ENCODE measurements around the gene CNNM2.

The CNNM2 gene

GRCh38 chr10:103104721-103105120, 186.6 kb downstream of the CNNM2 start:
- no peak overlapping the region for H3K4me3 ChIP-seq
- peaks cover 0 to 3% (median 0%) of the 10 kb centered on the region in 10 experiments; a peak in 5 of 20 replicates for H3K4me1 ChIP-seq
- no peaks in the 10 kb centered on the region for H3K27me3 ChIP-seq
- no peak for TF ChIP-seq Cebpa-rat (IDR thresholded peaks at IDR 0.05)
- H3K9ac ChIP-seq: no peak overlapping the region
- no peak overlapping the region for H3K27ac ChIP-seq
- H3K9me3 ChIP-seq (replicated peaks in 1 of 11): no peaks in the 10 kb centered on the region
- H4K20me1 ChIP-seq: peaks cover 8 to 99% (median 40%) of the 10 kb centered on the region in 11 experiments; a peak in 15 of 22 replicates
- H3K36me3 ChIP-seq: peaks cover 76 to 100% (median 94%) of the 10 kb centered on the region in 11 experiments
- H3K4me2 ChIP-seq: no peak overlapping the region

- Histone ChIP-seq H3K27ac (no peak overlapping the region), H3K4me3 (no peak overlapping the region), H3K4me2 (no peak overlapping the region), H3K27me3 (no peaks in the 10 kb centered on the region), H3K9me3 (replicated peaks in 1 of 11) (no peaks in the 10 kb centered on the region), H3K9ac (no peak overlapping the region), H4K20me1 (peaks cover 14 to 99% (median 47%) of the 10 kb centered on the region in 11 experiments; a peak in 16 of 22 replicates), H3K4me1 (peaks cover 0 to 10% (median 6%) of the 10 kb centered on the region in 10 experiments; a peak in 12 of 20 replicates), H3K36me3 (peaks cover 76 to 100% (median 94%) of the 10 kb centered on the region in 11 experiments)
- TF ChIP-seq Cebpa-rat (IDR thresholded peaks at IDR 0.05): no peak
These were observed 187.4 kb downstream of the CNNM2 start for GRCh38 chr10:103105462-103105861.

GRCh38 chr10:103106539-103106938, 188.4 kb downstream of the CNNM2 start:
- Histone ChIP-seq H3K4me2 (no peak overlapping the region), H3K9ac (no peak overlapping the region), H3K27ac (no peak overlapping the region), H4K20me1 (peaks cover 14 to 100% (median 54%) of the 10 kb centered on the region in 11 experiments; a peak in 19 of 22 replicates), H3K9me3 (replicated peaks in 1 of 11) (no peaks in the 10 kb centered on the region), H3K4me1 (peaks cover 7 to 20% (median 15%) of the 10 kb centered on the region in 10 experiments; a peak in 18 of 20 replicates), H3K27me3 (no peaks in the 10 kb centered on the region), H3K36me3 (peaks cover 73 to 99% (median 88%) of the 10 kb centered on the region in 11 experiments), H3K4me3 (no peak overlapping the region)
- TF ChIP-seq Cebpa-rat (IDR thresholded peaks at IDR 0.05): no peak

GRCh38 chr10:103109821-103110220, 191.7 kb downstream of the CNNM2 start:
- H3K9ac ChIP-seq: no peak overlapping the region
- no peak overlapping the region for H3K4me3 ChIP-seq
- H3K4me2 ChIP-seq: peak overlapping the region in 3 of 11 experiments; percentile 39 to 55 (median 45); a peak in 5 of 22 replicates
- no peak for TF ChIP-seq Cebpa-rat (IDR thresholded peaks at IDR 0.05)
- no peak overlapping the region for H3K27ac ChIP-seq
- H3K36me3 ChIP-seq: peaks cover 57 to 95% (median 79%) of the 10 kb centered on the region in 11 experiments
- H3K9me3 ChIP-seq (replicated peaks in 1 of 11): no peaks in the 10 kb centered on the region
- H4K20me1 ChIP-seq: peaks cover 11 to 100% (median 57%) of the 10 kb centered on the region in 11 experiments; a peak in 18 of 22 replicates
- no peaks in the 10 kb centered on the region for H3K27me3 ChIP-seq
- peaks cover 14 to 34% (median 21%) of the 10 kb centered on the region in 10 experiments; a peak in 18 of 20 replicates for H3K4me1 ChIP-seq

- Histone ChIP-seq H3K9ac (no peak overlapping the region), H3K4me2 (peak overlapping the region in 6 of 11 experiments; percentile 11 to 55 (median 38); a peak in 10 of 22 replicates), H3K36me3 (peaks cover 59 to 95% (median 80%) of the 10 kb centered on the region in 11 experiments), H3K4me1 (peaks cover 14 to 34% (median 21%) of the 10 kb centered on the region in 10 experiments; a peak in 18 of 20 replicates), H3K27ac (peak overlapping the region in 1 of 11 experiments; percentile 7; a peak in 3 of 22 replicates), H3K4me3 (no peak overlapping the region), H4K20me1 (peaks cover 11 to 100% (median 61%) of the 10 kb centered on the region in 11 experiments; a peak in 20 of 22 replicates), H3K9me3 (replicated peaks in 1 of 11) (no peaks in the 10 kb centered on the region), H3K27me3 (no peaks in the 10 kb centered on the region)
- TF ChIP-seq Cebpa-rat (IDR thresholded peaks at IDR 0.05): no peak
These were observed 192.3 kb downstream of the CNNM2 start for GRCh38 chr10:103110407-103110806.

GRCh38 chr10:103111031-103111917, 193.2 kb downstream of the CNNM2 start:
- no peak for TF ChIP-seq Cebpa-rat (IDR thresholded peaks at IDR 0.05)
- peak overlapping the region in 3 of 11 experiments; percentile 0 to 19 (median 10); a peak in 3 of 22 replicates for H3K9ac ChIP-seq
- H3K36me3 ChIP-seq: peaks cover 51 to 89% (median 72%) of the 10 kb centered on the region in 11 experiments
- H3K4me2 ChIP-seq: peak overlapping the region in 8 of 11 experiments; percentile 7 to 44 (median 32); a peak in 14 of 22 replicates
- no peak overlapping the region for H3K4me3 ChIP-seq
- peaks cover 14 to 34% (median 21%) of the 10 kb centered on the region in 10 experiments; a peak in 18 of 20 replicates for H3K4me1 ChIP-seq
- no peaks in the 10 kb centered on the region for H3K9me3 ChIP-seq (replicated peaks in 1 of 11)
- H3K27me3 ChIP-seq: no peaks in the 10 kb centered on the region
- peak overlapping the region in 3 of 11 experiments; percentile 0 to 16 (median 15); a peak in 4 of 22 replicates for H3K27ac ChIP-seq
- H4K20me1 ChIP-seq: peaks cover 11 to 100% (median 57%) of the 10 kb centered on the region in 11 experiments; a peak in 20 of 22 replicates

- H3K4me3 ChIP-seq: no peak overlapping the region
- peaks cover 50 to 89% (median 63%) of the 10 kb centered on the region in 11 experiments for H3K36me3 ChIP-seq
- peaks cover 14 to 34% (median 21%) of the 10 kb centered on the region in 10 experiments; a peak in 18 of 20 replicates for H3K4me1 ChIP-seq
- H3K4me2 ChIP-seq: peak overlapping the region in 8 of 11 experiments; percentile 7 to 44 (median 32); a peak in 8 of 22 replicates
- H3K27me3 ChIP-seq: no peaks in the 10 kb centered on the region
- peaks cover 11 to 100% (median 54%) of the 10 kb centered on the region in 11 experiments; a peak in 20 of 22 replicates for H4K20me1 ChIP-seq
- TF ChIP-seq Cebpa-rat (IDR thresholded peaks at IDR 0.05): no peak
- H3K27ac ChIP-seq: peak overlapping the region in 2 of 11 experiments; percentile 15 to 16; a peak in 2 of 22 replicates
- no peaks in the 10 kb centered on the region for H3K9me3 ChIP-seq (replicated peaks in 1 of 11)
- no peak overlapping the region for H3K9ac ChIP-seq
These were observed 194.1 kb downstream of the CNNM2 start for GRCh38 chr10:103111918-103112877.

- Histone ChIP-seq H3K4me3 (no peak overlapping the region), H3K4me2 (no peak overlapping the region), H3K36me3 (peaks cover 52 to 88% (median 60%) of the 10 kb centered on the region in 11 experiments), H4K20me1 (peaks cover 24 to 100% (median 60%) of the 10 kb centered on the region in 11 experiments; a peak in 20 of 22 replicates), H3K9ac (no peak overlapping the region), H3K9me3 (replicated peaks in 1 of 11) (no peaks in the 10 kb centered on the region), H3K27me3 (no peaks in the 10 kb centered on the region), H3K27ac (no peak overlapping the region), H3K4me1 (peaks cover 9 to 30% (median 21%) of the 10 kb centered on the region in 10 experiments; a peak in 18 of 20 replicates)
- TF ChIP-seq Cebpa-rat (IDR thresholded peaks at IDR 0.05): no peak
These were observed 196.8 kb downstream of the CNNM2 start for GRCh38 chr10:103114876-103115275.

Measured in BLaER1 treated with 17β-estradiol and CSF1 and Interleukin-3, amounts not matched to agents 10 nM and 100 nM (cell line).